ENCODE results near the gene AP1AR.

The AP1AR gene

DNA sequence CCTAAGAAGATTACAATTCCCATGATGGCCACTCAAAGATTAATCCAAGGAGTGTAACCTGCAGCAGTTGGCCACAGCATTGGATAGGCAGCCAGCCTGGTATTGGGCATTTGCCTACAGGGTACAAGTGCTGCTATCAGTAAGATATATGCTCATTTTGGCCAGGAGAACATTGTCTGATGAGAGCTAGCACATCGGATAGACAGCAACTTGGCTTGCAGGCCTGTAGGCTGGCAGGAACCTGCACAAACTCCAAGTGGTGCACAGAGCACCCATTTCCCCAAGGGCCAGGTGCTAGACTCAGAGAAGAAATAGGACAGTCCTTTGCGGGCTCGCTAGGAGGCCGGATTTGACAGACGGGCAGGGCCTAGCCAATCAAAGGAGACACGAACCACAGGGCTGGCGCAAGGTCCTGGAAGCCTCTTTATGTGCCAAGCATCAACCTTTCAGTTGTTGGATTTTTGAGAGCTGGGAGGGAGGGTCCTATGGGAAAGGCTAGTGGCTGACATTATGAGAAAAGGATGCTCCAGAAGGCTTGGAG, 11.7 kb upstream of the AP1AR start:
- no peak overlapping the region for H3K27ac ChIP-seq (ENCODE audit: low read depth, low read length)
- H3K36me3 ChIP-seq (ENCODE audit: low read length) = no peaks in the 10 kb centered on the region
- H3K9ac ChIP-seq (ENCODE audit: low read length) = no peak overlapping the region
- no peak overlapping the region for H3K4me2 ChIP-seq (ENCODE audit: low read depth, low read length, poor library complexity, severe bottlenecking)
- no peaks in the 10 kb centered on the region for H4K20me1 ChIP-seq (ENCODE audit: low read depth, low read length)
- H3K9me2 ChIP-seq (replicated peaks; ENCODE audit: insufficient read depth, low read length) = no peaks in the 10 kb centered on the region
- no peak overlapping the region for H3K4me3 ChIP-seq (ENCODE audit: insufficient read depth, low read length, poor library complexity, severe bottlenecking)
- H3K9me3 ChIP-seq (ENCODE audit: insufficient read depth, low read length) = no peaks in the 10 kb centered on the region
- H3K27me3 ChIP-seq (ENCODE audit: low read length) = no peaks in the 10 kb centered on the region
- TF ChIP-seq EZH2phosphoT487 (conservative IDR thresholded peaks at IDR 0.05; ENCODE audit: low read length) = no peak
- TF ChIP-seq, protein P1, sequence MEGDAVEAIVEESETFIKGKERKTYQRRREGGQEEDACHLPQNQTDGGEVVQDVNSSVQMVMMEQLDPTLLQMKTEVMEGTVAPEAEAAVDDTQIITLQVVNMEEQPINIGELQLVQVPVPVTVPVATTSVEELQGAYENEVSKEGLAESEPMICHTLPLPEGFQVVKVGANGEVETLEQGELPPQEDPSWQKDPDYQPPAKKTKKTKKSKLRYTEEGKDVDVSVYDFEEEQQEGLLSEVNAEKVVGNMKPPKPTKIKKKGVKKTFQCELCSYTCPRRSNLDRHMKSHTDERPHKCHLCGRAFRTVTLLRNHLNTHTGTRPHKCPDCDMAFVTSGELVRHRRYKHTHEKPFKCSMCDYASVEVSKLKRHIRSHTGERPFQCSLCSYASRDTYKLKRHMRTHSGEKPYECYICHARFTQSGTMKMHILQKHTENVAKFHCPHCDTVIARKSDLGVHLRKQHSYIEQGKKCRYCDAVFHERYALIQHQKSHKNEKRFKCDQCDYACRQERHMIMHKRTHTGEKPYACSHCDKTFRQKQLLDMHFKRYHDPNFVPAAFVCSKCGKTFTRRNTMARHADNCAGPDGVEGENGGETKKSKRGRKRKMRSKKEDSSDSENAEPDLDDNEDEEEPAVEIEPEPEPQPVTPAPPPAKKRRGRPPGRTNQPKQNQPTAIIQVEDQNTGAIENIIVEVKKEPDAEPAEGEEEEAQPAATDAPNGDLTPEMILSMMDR (IDR thresholded peaks at IDR 0.05; ENCODE audit: insufficient read depth, low read length, poor library complexity, severe bottlenecking) = no peak
- H3K79me2 ChIP-seq (ENCODE audit: insufficient read depth, low read length) = no peaks in the 10 kb centered on the region
- H3F3A ChIP-seq (ENCODE audit: insufficient read depth) = no peaks in the 10 kb centered on the region
- no peak overlapping the region for H2AFZ ChIP-seq (ENCODE audit: low read depth, low read length, severe bottlenecking)

DNA sequence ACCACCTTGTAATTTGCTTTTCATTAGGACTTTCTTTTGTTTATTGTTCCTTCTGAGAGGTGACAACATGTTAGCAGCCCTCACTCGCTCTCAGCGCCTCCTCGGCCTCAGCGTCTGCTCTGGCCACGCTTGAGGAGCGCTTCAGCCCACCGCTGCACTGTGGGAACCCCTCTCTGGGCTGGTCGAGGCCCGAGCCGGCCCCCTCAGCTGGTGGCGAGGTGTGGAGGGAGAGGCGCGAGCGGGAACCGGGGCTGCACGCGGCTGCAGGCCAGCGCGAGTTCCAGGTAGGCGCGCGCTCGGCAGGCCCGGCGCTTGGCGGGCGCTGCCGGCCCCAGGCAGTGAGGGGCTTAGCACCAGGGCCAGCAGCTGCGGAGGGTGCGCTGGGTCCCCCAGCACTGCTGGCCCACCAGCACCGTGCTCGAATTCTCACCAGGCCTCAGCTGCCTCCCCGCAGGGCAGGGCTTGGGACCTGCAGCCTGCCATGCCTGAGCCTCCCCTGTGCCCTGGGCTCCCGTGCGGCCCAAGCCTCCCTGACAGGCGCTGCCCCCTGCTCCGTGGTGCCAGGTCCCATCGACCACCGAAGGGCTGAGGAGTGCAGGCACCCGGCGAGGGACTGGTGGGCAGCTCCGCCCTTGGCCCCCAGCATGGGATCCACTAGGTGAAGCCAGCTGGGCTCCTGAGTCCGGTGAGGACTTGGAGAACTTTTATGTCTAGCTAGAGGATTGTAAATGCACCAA, 9.2 kb upstream of the AP1AR start:
- TF ChIP-seq, protein P1 (IDR thresholded peaks at IDR 0.05; ENCODE audit: insufficient read depth, low read length, poor library complexity, severe bottlenecking) = no peak
- TF ChIP-seq EZH2phosphoT487 (conservative IDR thresholded peaks at IDR 0.05; ENCODE audit: low read length) = no peak
- Histone ChIP-seq H4K20me1 (ENCODE audit: low read depth, low read length) (no peaks in the 10 kb centered on the region), H3K9me2 (replicated peaks; ENCODE audit: insufficient read depth, low read length) (no peaks in the 10 kb centered on the region), H3F3A (ENCODE audit: insufficient read depth) (no peaks in the 10 kb centered on the region), H3K4me2 (ENCODE audit: low read depth, low read length, poor library complexity, severe bottlenecking) (no peak overlapping the region), H3K27ac (ENCODE audit: low read depth, low read length) (no peak overlapping the region), H2AFZ (ENCODE audit: low read depth, low read length, severe bottlenecking) (no peak overlapping the region), H3K27me3 (ENCODE audit: low read length) (no peaks in the 10 kb centered on the region), H3K9me3 (ENCODE audit: insufficient read depth, low read length) (no peaks in the 10 kb centered on the region), H3K4me3 (ENCODE audit: insufficient read depth, low read length, poor library complexity, severe bottlenecking) (no peak overlapping the region), H3K79me2 (ENCODE audit: insufficient read depth, low read length) (no peaks in the 10 kb centered on the region), H3K36me3 (ENCODE audit: low read length) (no peaks in the 10 kb centered on the region), H3K9ac (ENCODE audit: low read length) (no peak overlapping the region)

DNA sequence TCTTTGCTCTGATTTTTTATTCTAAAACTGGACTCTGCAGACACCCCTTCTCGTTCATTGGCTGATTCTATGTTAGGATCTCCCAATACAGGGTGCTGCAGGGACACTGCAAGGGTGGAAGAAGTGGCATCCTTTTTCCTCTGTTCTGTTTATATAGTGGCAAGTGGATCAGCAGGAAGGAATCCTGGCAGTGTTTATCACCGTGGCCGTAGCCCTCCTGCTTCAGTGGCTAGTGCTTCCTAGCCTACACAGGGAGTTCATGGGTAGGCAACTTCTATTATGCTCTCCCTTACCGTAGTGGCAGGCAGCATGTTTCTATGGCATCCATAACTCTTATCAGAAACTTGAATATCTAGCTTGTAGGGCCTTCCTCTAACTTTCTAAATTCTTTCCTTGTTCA, 6.4 kb upstream of the AP1AR start:
- Histone ChIP-seq H3K4me2 (ENCODE audit: low read depth, low read length, poor library complexity, severe bottlenecking) (no peak overlapping the region), H3K27ac (ENCODE audit: low read depth, low read length) (no peak overlapping the region)

More for the DNA sequence above, 6.4 kb upstream of the AP1AR start:
- Histone ChIP-seq H3K36me3 (ENCODE audit: low read length) (no peaks in the 10 kb centered on the region), H3F3A (ENCODE audit: insufficient read depth) (no peaks in the 10 kb centered on the region), H3K9me3 (ENCODE audit: insufficient read depth, low read length) (no peaks in the 10 kb centered on the region), H3K9ac (ENCODE audit: low read length) (no peak overlapping the region), H3K27me3 (ENCODE audit: low read length) (no peaks in the 10 kb centered on the region), H2AFZ (ENCODE audit: low read depth, low read length, severe bottlenecking) (no peak overlapping the region), H3K79me2 (ENCODE audit: insufficient read depth, low read length) (no peaks in the 10 kb centered on the region), H4K20me1 (ENCODE audit: low read depth, low read length) (no peaks in the 10 kb centered on the region), H3K4me3 (ENCODE audit: insufficient read depth, low read length, poor library complexity, severe bottlenecking) (no peak overlapping the region), H3K9me2 (replicated peaks; ENCODE audit: insufficient read depth, low read length) (no peaks in the 10 kb centered on the region)
- no peak for TF ChIP-seq EZH2phosphoT487 (conservative IDR thresholded peaks at IDR 0.05; ENCODE audit: low read length)
- TF ChIP-seq, protein P1 (IDR thresholded peaks at IDR 0.05; ENCODE audit: insufficient read depth, low read length, poor library complexity, severe bottlenecking) = no peak

Measured in SU-DHL-6 (cell line).